ENCODE results near the gene KDM2A. TPM values are rescaled to one million over a fixed set of nuclear protein-coding genes. Genes with fewer than 3 reads are reported as not detected.
"Not testable (repeated sequence)": the region's sequence is repeated elsewhere in the genome, so short reads cannot be mapped to it uniquely, and the experiment has no call there.

The KDM2A gene
- total RNA-seq, 1 experiment from 2014 or later = 33.7 TPM

GRCh38 chr11:67248653-67249052, 129.6 kb downstream of the KDM2A start:
- no peaks in the 10 kb centered on the region for H3K27me3 ChIP-seq
- no peak overlapping the region for H3K27ac ChIP-seq
- no peaks in the 10 kb centered on the region for H3K4me1 ChIP-seq
- DNase-seq = no peak
- H3K9me3 ChIP-seq (replicated peaks) = no peaks in the 10 kb centered on the region
- no peak overlapping the region for H3K4me3 ChIP-seq
- peaks cover 84% of the 10 kb centered on the region for H3K36me3 ChIP-seq

- no peak overlapping the region for H3K27ac ChIP-seq
- no peaks in the 10 kb centered on the region for H3K27me3 ChIP-seq
- peaks cover 82% of the 10 kb centered on the region for H3K36me3 ChIP-seq
- no peak for DNase-seq
- H3K4me1 ChIP-seq = no peaks in the 10 kb centered on the region
- H3K4me3 ChIP-seq = no peak overlapping the region
- H3K9me3 ChIP-seq (replicated peaks) = no peaks in the 10 kb centered on the region
Measured at GRCh38 chr11:67250059-67251043, 131.3 kb downstream of the KDM2A start.

GRCh38 chr11:67251841-67252240, 132.8 kb downstream of the KDM2A start:
- no peak for DNase-seq
- Histone ChIP-seq H3K27me3 (no peaks in the 10 kb centered on the region), H3K27ac (no peak overlapping the region), H3K4me1 (no peaks in the 10 kb centered on the region), H3K9me3 (replicated peaks) (no peaks in the 10 kb centered on the region), H3K36me3 (peaks cover 72% of the 10 kb centered on the region), H3K4me3 (no peak overlapping the region)

GRCh38 chr11:67252831-67253239, 133.8 kb downstream of the KDM2A start:
- peak in 1 of 2 experiments; percentile 26 for DNase-seq
- H3K4me3 ChIP-seq = no peak overlapping the region
- peaks cover 69% of the 10 kb centered on the region for H3K36me3 ChIP-seq

DNA sequence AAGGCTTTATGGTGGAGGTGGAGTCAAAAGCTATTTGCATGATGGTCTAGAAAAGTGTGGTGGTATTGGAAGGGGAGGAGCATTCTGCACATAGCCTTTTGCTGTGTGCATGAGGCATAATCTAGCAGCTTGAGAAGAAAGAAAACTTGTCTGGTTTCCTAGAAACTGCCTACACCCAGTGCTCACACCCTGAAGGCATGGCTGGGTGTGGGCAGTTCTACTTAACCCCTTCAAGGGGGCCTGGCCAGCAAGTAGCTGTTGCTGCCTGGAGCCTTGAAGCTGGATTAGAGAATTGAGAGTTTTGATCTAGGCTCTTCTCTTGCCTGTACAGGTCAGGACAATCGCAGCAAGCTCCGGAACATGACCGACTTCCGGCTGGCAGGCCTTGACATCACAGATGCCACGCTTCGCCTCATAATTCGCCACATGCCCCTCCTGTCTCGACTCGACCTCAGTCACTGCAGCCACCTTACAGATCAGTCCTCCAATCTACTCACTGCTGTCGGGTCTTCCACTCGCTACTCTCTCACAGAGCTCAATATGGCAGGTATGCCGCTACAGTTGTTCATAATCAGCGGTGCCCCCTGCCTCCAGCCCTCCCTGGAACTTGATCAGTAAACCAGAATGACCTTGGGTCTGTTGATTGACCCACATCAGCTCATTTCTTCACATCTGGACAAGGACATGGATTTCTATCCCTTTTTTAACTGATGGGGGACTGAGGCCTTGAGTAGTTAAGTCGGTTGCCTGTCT, 135.0 kb downstream of the KDM2A start:
- H3K4me3 ChIP-seq = no peak overlapping the region
- no peaks in the 10 kb centered on the region for H3K4me1 ChIP-seq
- no peaks in the 10 kb centered on the region for H3K27me3 ChIP-seq
- no peaks in the 10 kb centered on the region for H3K9me3 ChIP-seq (replicated peaks)
- DNase-seq = no peak
- H3K36me3 ChIP-seq = peaks cover 57% of the 10 kb centered on the region
- no peak overlapping the region for H3K27ac ChIP-seq

More at GRCh38 chr11:67252831-67253239, 133.8 kb downstream of the KDM2A start:
- no peaks in the 10 kb centered on the region for H3K4me1 ChIP-seq
- H3K27ac ChIP-seq = no peak overlapping the region
- H3K9me3 ChIP-seq (replicated peaks) = no peaks in the 10 kb centered on the region
- no peaks in the 10 kb centered on the region for H3K27me3 ChIP-seq

DNA sequence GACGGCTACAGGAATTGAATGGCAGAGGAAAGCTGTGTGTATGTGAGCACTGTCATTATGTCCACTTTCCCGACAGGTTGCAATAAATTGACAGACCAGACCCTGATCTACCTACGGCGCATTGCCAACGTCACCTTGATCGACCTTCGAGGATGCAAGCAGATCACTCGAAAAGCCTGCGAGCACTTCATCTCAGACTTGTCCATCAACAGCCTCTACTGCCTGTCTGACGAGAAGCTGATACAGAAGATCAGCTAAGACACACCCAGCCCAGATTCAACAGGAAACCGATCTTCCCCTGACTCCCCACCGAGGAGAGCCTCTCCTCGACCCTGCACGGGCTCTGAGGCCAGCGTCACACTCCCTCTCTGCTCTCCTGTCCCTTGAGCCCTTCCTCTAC, 135.7 kb downstream of the KDM2A start:
- no peak overlapping the region for H3K4me3 ChIP-seq
- no peaks in the 10 kb centered on the region for H3K27me3 ChIP-seq
- peaks cover 49% of the 10 kb centered on the region for H3K36me3 ChIP-seq
- H3K9me3 ChIP-seq (replicated peaks) = no peaks in the 10 kb centered on the region
- no peak for DNase-seq
- H3K27ac ChIP-seq = no peak overlapping the region
- H3K4me1 ChIP-seq = no peaks in the 10 kb centered on the region

DNA sequence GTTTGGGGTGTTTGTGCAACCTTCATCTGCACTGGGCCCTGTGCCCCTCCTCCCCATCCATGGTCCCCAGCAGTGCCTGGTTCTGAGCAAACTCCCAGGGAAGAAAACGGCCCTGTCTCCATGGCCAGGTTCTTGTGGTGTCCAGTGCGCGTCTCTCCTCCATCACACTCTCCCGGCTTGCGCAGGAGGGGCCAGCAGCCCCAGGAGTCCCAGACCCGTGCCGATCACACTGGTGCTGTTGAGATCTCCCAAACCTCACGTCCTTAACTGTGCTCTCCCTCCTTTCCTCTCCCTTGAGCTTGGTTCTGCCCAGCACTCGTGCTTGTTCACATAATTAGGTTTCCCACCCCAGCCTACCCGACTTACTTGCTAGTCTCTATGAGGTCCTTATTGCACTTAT, 136.3 kb downstream of the KDM2A start:
- no peaks in the 10 kb centered on the region for H3K27me3 ChIP-seq
- DNase-seq = no peak
- H3K27ac ChIP-seq = no peak overlapping the region
- H3K4me3 ChIP-seq = no peak overlapping the region
- H3K4me1 ChIP-seq = no peaks in the 10 kb centered on the region
- no peaks in the 10 kb centered on the region for H3K9me3 ChIP-seq (replicated peaks)
- peaks cover 45% of the 10 kb centered on the region for H3K36me3 ChIP-seq

DNA sequence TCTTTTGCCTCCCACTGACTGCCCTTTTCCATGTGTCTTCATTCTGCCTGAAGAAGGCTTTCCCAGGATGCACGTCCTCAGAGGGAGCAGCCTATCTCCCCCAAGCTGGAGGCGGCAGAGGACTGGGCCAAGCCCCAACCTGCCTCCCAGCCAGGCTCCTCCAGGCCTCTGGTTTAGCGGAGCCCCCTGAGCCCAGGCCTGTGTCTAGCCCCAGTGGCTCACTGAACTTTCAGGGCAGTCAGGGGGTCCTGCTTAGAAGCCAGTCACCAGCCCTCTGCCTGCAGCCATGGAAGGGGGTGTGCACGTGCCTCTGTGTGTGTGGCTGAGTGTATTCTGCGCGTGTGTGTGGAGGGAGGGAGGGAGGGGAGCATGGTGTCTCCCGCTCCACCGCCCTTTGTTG, 136.8 kb downstream of the KDM2A start:
- no peaks in the 10 kb centered on the region for H3K27me3 ChIP-seq
- no peak overlapping the region for H3K4me3 ChIP-seq
- no peak overlapping the region for H3K27ac ChIP-seq
- no peaks in the 10 kb centered on the region for H3K4me1 ChIP-seq
- H3K9me3 ChIP-seq (replicated peaks) = no peaks in the 10 kb centered on the region
- peaks cover 41% of the 10 kb centered on the region for H3K36me3 ChIP-seq
- no peak for DNase-seq

DNA sequence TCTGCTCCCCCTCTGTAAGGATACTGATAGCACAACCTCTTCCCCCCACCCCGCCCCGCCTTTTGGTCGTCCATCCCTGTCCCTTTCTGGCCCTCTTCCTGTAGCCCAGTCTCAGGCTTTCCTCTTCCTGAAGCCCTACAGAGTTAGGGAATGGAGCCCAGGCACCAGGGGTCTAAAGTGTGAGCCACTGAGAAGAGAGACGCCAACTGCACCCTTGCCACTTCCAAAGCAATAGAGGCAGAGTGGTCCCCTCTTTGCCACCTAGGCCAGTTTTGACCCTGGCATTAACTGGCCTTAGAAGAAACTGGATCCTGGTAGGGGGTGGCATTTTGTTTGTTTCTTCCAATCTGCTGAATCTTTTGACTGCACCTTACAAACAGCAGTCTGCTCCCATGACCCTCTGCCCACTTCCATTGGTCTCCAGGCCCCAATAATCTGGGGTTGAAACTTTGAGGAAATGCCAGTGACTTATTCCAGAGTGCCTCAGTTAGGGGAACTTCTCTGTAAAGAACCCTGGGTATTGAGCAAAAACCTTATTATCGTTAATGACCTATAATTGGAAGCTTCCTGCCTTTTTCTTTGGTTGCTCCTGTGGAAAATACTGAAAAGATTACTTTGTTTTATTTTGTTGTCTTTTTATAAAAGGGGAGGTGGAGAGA, 137.5 kb downstream of the KDM2A start:
- Histone ChIP-seq H3K4me3 (no peak overlapping the region), H3K27me3 (no peaks in the 10 kb centered on the region), H3K36me3 (peaks cover 34% of the 10 kb centered on the region), H3K9me3 (replicated peaks) (no peaks in the 10 kb centered on the region), H3K27ac (no peak overlapping the region), H3K4me1 (no peaks in the 10 kb centered on the region)
- DNase-seq = no peak

DNA sequence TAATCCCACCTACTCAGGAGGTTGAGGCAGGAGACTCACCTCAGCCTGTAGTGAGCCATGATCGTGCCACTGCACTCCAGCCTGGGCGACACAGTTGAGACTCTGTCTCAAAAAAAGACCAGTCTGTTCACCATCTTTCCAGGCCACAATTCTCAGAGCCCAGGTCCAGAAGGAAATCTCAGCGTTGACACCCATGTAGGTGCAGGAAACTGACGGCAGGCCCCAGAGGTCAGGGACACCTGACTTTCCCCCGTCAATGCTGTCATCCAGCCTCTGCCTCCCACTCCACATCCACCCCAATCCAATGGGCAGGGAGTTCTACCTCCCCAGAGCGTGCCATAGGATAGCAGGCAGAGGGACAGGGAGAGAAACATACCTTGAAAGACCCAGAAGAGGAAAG, 141.3 kb downstream of the KDM2A start:
- H3K9me3 ChIP-seq (replicated peaks) = no peaks in the 10 kb centered on the region
- no peak for DNase-seq
- H3K4me1 ChIP-seq = peaks cover 2% of the 10 kb centered on the region; the same call in 1 of the 2 replicates
- peaks cover 6% of the 10 kb centered on the region; the same call in 1 of the 2 replicates for H3K36me3 ChIP-seq
- H3K4me3 ChIP-seq = no peak overlapping the region
- H3K27ac ChIP-seq = no peak overlapping the region
- H3K27me3 ChIP-seq = no peaks in the 10 kb centered on the region

GRCh38 chr11:67260885-67261639, 142.0 kb downstream of the KDM2A start:
- DNase-seq = peak; percentile 63 to 70
- H3K27me3 ChIP-seq; H3K36me3 ChIP-seq; H3K4me1 ChIP-seq; H3K27ac ChIP-seq; H3K9me3 ChIP-seq (replicated peaks): not testable (repeated sequence)
- H3K4me3 ChIP-seq = peak overlapping the region; percentile 56

DNA sequence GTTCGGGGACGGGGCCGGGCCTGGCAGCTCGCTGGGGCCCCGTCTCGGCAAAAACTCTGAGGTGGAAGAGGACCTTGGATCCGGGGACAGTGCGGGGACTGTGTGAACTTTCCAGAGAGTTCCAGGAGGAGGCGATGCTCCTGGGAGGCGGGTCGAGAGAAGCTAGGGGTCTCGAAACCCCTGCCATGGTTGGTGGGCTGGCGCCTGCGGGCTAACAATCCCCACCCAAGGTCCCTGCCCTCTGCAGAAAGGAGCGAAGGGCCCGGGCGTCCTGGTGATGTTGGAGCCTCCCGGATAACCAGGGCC, 142.5 kb downstream of the KDM2A start:
- peak overlapping the region; percentile 56 for H3K4me3 ChIP-seq
- no peak for DNase-seq
- no peak overlapping the region for H3K27ac ChIP-seq
- H3K9me3 ChIP-seq (replicated peaks) = no peaks in the 10 kb centered on the region
- H3K27me3 ChIP-seq = no peaks in the 10 kb centered on the region
- H3K36me3 ChIP-seq = peaks cover 4% of the 10 kb centered on the region; the same call in 1 of the 2 replicates
- peaks cover 2% of the 10 kb centered on the region; the same call in 1 of the 2 replicates for H3K4me1 ChIP-seq

DNA sequence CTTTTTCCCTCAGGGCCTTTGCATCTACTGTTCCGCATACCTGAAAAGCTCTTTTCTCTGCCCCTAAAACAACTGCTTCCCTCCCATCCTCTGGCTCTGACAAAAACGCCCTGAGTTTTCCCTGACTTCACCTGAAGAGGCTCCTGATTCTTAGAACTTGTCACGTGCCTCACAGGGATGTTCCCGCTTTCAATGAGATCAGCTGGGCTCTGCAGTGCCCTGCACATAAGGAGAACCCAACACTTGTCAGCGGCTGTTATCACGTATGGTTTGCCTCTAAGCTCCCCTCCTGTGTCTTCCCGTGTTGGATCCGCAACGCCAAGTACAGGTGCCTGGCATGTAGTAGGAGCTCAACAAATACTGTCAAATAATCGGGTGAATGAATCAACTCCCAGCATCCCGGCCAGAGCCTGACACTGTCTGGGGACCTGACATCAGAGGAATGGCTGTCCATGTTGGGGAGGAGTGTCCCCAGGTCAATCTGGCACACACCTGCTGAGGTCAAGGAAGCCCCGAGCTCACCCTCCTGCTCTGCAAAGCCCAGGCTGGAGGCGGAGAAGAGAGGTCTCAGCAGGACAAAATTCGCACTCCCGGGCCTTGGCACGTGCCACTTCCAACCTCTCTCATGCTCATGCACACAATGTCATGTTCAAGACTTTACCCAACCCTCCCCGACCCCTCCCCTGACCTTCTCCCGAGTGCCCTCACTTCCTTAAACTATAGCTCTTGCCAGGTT, 143.1 kb downstream of the KDM2A start:
- H3K36me3 ChIP-seq = no peaks in the 10 kb centered on the region

More for the DNA sequence above, 143.1 kb downstream of the KDM2A start:
- Histone ChIP-seq H3K27ac (no peak overlapping the region), H3K4me1 (peaks cover 2% of the 10 kb centered on the region; the same call in 1 of the 2 replicates), H3K9me3 (replicated peaks) (no peaks in the 10 kb centered on the region), H3K4me3 (peak overlapping the region; percentile 56), H3K27me3 (no peaks in the 10 kb centered on the region)
- peak in 1 of 2 experiments; percentile 19 for DNase-seq

All from SJCRH30 (cell line).